ENCODE results near the gene ZNF398. TPM values are rescaled to one million over a fixed set of nuclear protein-coding genes. Genes with fewer than 3 reads are reported as not detected.

Gene ZNF398
- total and polyA plus RNA-seq, 9 of the 15 experiments (the other 6 are each of a cell fraction or from before 2014, with no cell fraction given), result 4.0 to 18.6 (median 10.4) TPM

DNA sequence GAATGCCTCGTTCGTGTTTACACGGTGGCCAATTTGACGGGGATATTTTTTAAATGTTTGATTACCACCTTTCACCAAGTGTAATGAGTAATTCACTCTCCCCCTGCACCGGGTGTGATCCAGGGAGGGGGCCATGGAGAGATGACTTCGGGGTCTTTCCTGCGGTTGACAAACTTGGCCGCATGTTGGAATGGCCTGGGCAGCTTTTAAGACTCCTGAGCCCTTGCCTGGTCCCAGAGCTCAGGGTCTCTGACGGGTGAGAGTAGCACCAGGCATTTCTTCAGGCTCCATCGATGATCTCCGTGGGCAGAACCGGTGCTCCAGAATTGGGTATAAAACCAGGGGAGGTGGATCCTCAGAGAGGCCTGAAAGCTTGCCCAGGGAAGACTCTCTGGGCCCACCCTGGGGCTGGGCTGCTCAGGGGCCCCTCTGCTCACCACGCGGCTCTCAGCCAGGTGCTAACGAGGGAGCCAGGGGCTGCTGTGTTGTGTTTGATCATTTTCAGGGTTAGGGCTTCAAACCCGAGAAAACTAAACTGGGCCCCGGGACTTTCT is 49.0 kb downstream of the ZNF398 start (continued):
- no peak for TF ChIP-seq HNRNPLL (IDR thresholded peaks at IDR 0.05; ENCODE audit: low read depth, low read length, poor library complexity, severe bottlenecking)
- TF ChIP-seq ATF3 (IDR thresholded peaks at IDR 0.05), result no peak
- no peak for TF ChIP-seq ATF3 (CRISPR knock-in tag; conservative IDR thresholded peaks at IDR 0.05)
- TF ChIP-seq ZNF347 (CRISPR knock-in tag; IDR thresholded peaks at IDR 0.05; ENCODE audit: low read depth), result no peak
- no peak for TF ChIP-seq SMARCB1 (IDR thresholded peaks at IDR 0.05; ENCODE audit: insufficient read length, low read depth)
- TF ChIP-seq, protein P1, sequence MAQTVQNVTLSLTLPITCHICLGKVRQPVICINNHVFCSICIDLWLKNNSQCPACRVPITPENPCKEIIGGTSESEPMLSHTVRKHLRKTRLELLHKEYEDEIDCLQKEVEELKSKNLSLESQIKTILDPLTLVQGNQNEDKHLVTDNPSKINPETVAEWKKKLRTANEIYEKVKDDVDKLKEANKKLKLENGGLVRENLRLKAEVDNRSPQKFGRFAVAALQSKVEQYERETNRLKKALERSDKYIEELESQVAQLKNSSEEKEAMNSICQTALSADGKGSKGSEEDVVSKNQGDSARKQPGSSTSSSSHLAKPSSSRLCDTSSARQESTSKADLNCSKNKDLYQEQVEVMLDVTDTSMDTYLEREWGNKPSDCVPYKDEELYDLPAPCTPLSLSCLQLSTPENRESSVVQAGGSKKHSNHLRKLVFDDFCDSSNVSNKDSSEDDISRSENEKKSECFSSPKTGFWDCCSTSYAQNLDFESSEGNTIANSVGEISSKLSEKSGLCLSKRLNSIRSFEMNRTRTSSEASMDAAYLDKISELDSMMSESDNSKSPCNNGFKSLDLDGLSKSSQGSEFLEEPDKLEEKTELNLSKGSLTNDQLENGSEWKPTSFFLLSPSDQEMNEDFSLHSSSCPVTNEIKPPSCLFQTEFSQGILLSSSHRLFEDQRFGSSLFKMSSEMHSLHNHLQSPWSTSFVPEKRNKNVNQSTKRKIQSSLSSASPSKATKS (CRISPR knock-in tag; IDR thresholded peaks at IDR 0.05), result no peak
- no peak for TF ChIP-seq CHD1 (IDR thresholded peaks at IDR 0.05; ENCODE audit: low read length)
- no peak for TF ChIP-seq ZNF23 (CRISPR knock-in tag; IDR thresholded peaks at IDR 0.05)
- TF ChIP-seq MBD2 (IDR thresholded peaks at IDR 0.05; ENCODE audit: borderline replicate concordance, low read depth), result no peak
- TF ChIP-seq, protein P2, sequence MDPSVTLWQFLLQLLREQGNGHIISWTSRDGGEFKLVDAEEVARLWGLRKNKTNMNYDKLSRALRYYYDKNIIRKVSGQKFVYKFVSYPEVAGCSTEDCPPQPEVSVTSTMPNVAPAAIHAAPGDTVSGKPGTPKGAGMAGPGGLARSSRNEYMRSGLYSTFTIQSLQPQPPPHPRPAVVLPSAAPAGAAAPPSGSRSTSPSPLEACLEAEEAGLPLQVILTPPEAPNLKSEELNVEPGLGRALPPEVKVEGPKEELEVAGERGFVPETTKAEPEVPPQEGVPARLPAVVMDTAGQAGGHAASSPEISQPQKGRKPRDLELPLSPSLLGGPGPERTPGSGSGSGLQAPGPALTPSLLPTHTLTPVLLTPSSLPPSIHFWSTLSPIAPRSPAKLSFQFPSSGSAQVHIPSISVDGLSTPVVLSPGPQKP (CRISPR knock-in tag; IDR thresholded peaks at IDR 0.05), result no peak
- TF ChIP-seq, protein P3, sequence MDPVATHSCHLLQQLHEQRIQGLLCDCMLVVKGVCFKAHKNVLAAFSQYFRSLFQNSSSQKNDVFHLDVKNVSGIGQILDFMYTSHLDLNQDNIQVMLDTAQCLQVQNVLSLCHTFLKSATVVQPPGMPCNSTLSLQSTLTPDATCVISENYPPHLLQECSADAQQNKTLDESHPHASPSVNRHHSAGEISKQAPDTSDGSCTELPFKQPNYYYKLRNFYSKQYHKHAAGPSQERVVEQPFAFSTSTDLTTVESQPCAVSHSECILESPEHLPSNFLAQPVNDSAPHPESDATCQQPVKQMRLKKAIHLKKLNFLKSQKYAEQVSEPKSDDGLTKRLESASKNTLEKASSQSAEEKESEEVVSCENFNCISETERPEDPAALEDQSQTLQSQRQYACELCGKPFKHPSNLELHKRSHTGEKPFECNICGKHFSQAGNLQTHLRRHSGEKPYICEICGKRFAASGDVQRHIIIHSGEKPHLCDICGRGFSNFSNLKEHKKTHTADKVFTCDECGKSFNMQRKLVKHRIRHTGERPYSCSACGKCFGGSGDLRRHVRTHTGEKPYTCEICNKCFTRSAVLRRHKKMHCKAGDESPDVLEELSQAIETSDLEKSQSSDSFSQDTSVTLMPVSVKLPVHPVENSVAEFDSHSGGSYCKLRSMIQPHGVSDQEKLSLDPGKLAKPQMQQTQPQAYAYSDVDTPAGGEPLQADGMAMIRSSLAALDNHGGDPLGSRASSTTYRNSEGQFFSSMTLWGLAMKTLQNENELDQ (CRISPR knock-in tag; IDR thresholded peaks at IDR 0.05; ENCODE audit: borderline replicate concordance), result no peak
- no peak for TF ChIP-seq CUX1 (CRISPR knock-in tag; IDR thresholded peaks at IDR 0.05)
- no peak; a peak in 1 of 4 replicates for TF ChIP-seq MNT (conservative IDR thresholded peaks at IDR 0.05)

All from K562 (cell line).